BJ (cell line): ENCODE measurements around the gene OTOGL. TPM values are rescaled to one million over a fixed set of nuclear protein-coding genes. Genes with fewer than 3 reads are reported as not detected.
"Not testable (repeated sequence)": the region's sequence is repeated elsewhere in the genome, so short reads cannot be mapped to it uniquely, and the experiment has no call there.

Experiments used
- CTCF ChIA-PET: fragments of 350-600 bp; formaldehyde crosslinking; extraction: SDS; loops from one replicate; lab custom pipeline; 2021; ENCODE audit warnings: antibody characterized with exemption, inconsistent platforms; lab: Yijun Ruan, JAX
- POLR2A ChIA-PET: fragments of 300-600 bp; sonication (Branson Sonifier 250); formaldehyde crosslinking; extraction: SDS; loops from one replicate; lab custom pipeline; 2021; ENCODE audit warnings: antibody characterized with exemption; lab: Charles Lee
- DNase-seq: peaks from one replicate; pipeline ENCODE4 v3.0.0-alpha.2; 2011; ENCODE audit warnings: low read depth
- H3K27me3 ChIP-seq: 2 replicates; pipeline ENCODE4 v1.6.0; 2011; ENCODE audit warnings: low read length; ENCODE audit not compliant: control insufficient read depth, insufficient read depth
- H3K36me3 ChIP-seq: 2 replicates; pipeline ENCODE4 v1.5.1; 2011; ENCODE audit warnings: low read length; ENCODE audit not compliant: control insufficient read depth, insufficient read depth
- H3K4me3 ChIP-seq: 2 replicates; pipeline ENCODE4 v1.5.1; 2011; ENCODE audit warnings: low read depth, mild to moderate bottlenecking, control low read depth, low read length
- CTCF ChIP-seq: IDR thresholded peaks from 2 replicates; pipeline ENCODE4 v1.5.1; 2011; ENCODE audit warnings: low read depth, mild to moderate bottlenecking, control low read depth, inconsistent platforms, low read length, moderate library complexity; ENCODE audit not compliant: insufficient read depth
- polyA plus RNA-seq: library from polyadenylated mRNA; depleted of rRNA; stranded (reverse); fragments of >200 nt; gene quantifications from 2 replicates; pipeline ENCODE4 v1.2.3, GENCODE V29; 2011

The OTOGL gene
- polyA plus RNA-seq, 1 experiment, result 0.10 TPM

- POLR2A ChIA-PET, result interaction anchor here (0.7 kb wide), 1 partner anchor 140 kb away, joined by 19 read pairs; no protein-coding TSS in a partner anchor
- H3K36me3 ChIP-seq, result no peaks in the 10 kb centered on the region
- no peaks in the 10 kb centered on the region for H3K27me3 ChIP-seq
- TF ChIP-seq CTCF, result no peak
- no peak overlapping the region for H3K4me3 ChIP-seq
- CTCF ChIA-PET, result interaction anchor here (1.3 kb wide), 1 partner anchor 40 kb away, joined by 3 read pairs; no protein-coding TSS in a partner anchor
- DNase-seq, result no peak
Observed at GRCh38 chr12:80234667-80235066, 135.3 kb downstream of the OTOGL start.

- CTCF ChIA-PET, result interaction anchor here (0.8 kb wide), 1 partner anchor 41 kb away, joined by 3 read pairs; no protein-coding TSS in a partner anchor
- Histone ChIP-seq H3K36me3 (no peaks in the 10 kb centered on the region), H3K27me3 (no peaks in the 10 kb centered on the region), H3K4me3 (no peak overlapping the region)
- no peak for DNase-seq
- POLR2A ChIA-PET, result no interaction called here
- TF ChIP-seq CTCF, result no peak
Observed at GRCh38 chr12:80235944-80236343, 136.6 kb downstream of the OTOGL start.

GRCh38 chr12:80239867-80240266, 140.5 kb downstream of the OTOGL start:
- POLR2A ChIA-PET, result no interaction called here
- Histone ChIP-seq H3K36me3 (no peaks in the 10 kb centered on the region), H3K27me3 (no peaks in the 10 kb centered on the region), H3K4me3 (no peak overlapping the region)
- DNase-seq, result no peak
- CTCF ChIA-PET, result no interaction called here
- TF ChIP-seq CTCF, result no peak

- no peaks in the 10 kb centered on the region for H3K27me3 ChIP-seq
- no peaks in the 10 kb centered on the region for H3K36me3 ChIP-seq
- ChIA-PET CTCF (interaction anchor here (1.3 kb wide), 1 partner anchor 9 kb away, joined by 3 read pairs; no protein-coding TSS in a partner anchor), POLR2A (no interaction called here)
- TF ChIP-seq CTCF, result no peak
- no peak overlapping the region for H3K4me3 ChIP-seq
- no peak for DNase-seq
Observed at GRCh38 chr12:80241576-80242273, 142.4 kb downstream of the OTOGL start.

GRCh38 chr12:80242321-80242720, 143.0 kb downstream of the OTOGL start:
- POLR2A ChIA-PET, result no interaction called here
- no peak for DNase-seq

GRCh38 chr12:80249581-80249980, 150.2 kb downstream of the OTOGL start:
- CTCF ChIA-PET, DNase-seq, H3K36me3 ChIP-seq, H3K27me3 ChIP-seq, H3K4me3 ChIP-seq, POLR2A ChIA-PET: not testable (repeated sequence)

More at GRCh38 chr12:80242321-80242720, 143.0 kb downstream of the OTOGL start:
- no peak for TF ChIP-seq CTCF
- Histone ChIP-seq H3K4me3 (no peak overlapping the region), H3K27me3 (no peaks in the 10 kb centered on the region), H3K36me3 (no peaks in the 10 kb centered on the region)
- CTCF ChIA-PET, result no interaction called here
